BJ (cell line): ENCODE results near the gene CMTM1. TPM values are rescaled to one million over a fixed set of nuclear protein-coding genes. Genes with fewer than 3 reads are reported as not detected.

Source experiments
- CTCF ChIA-PET: fragments of 350-600 bp; formaldehyde crosslinking; extraction: SDS; loops from one replicate; lab custom pipeline; 2021; ENCODE audit warnings: antibody characterized with exemption, inconsistent platforms; lab: Yijun Ruan, JAX
- POLR2A ChIA-PET: fragments of 300-600 bp; sonication (Branson Sonifier 250); formaldehyde crosslinking; extraction: SDS; loops from one replicate; lab custom pipeline; 2021; ENCODE audit warnings: antibody characterized with exemption; lab: Charles Lee
- DNase-seq: peaks from one replicate; pipeline ENCODE4 v3.0.0-alpha.2; 2011; ENCODE audit warnings: low read depth
- H3K27me3 ChIP-seq: 2 replicates; pipeline ENCODE4 v1.6.0; 2011; ENCODE audit warnings: low read length; ENCODE audit not compliant: control insufficient read depth, insufficient read depth
- H3K36me3 ChIP-seq: 2 replicates; pipeline ENCODE4 v1.5.1; 2011; ENCODE audit warnings: low read length; ENCODE audit not compliant: control insufficient read depth, insufficient read depth
- H3K4me3 ChIP-seq: 2 replicates; pipeline ENCODE4 v1.5.1; 2011; ENCODE audit warnings: low read depth, mild to moderate bottlenecking, control low read depth, low read length
- CTCF ChIP-seq: IDR thresholded peaks from 2 replicates; pipeline ENCODE4 v1.5.1; 2011; ENCODE audit warnings: low read depth, mild to moderate bottlenecking, control low read depth, inconsistent platforms, low read length, moderate library complexity; ENCODE audit not compliant: insufficient read depth
- polyA minus RNA-seq: library from RNA; depleted of rRNA, polyadenylated mRNA; stranded (reverse); fragments of >200 nt; gene quantifications from 2 replicates; pipeline ENCODE4 v1.2.3, GENCODE V29; 2011; rRNA and poly(A)+ RNA removed
- polyA plus RNA-seq: library from polyadenylated mRNA; depleted of rRNA; stranded (reverse); fragments of >200 nt; gene quantifications from 2 replicates; pipeline ENCODE4 v1.2.3, GENCODE V29; 2011; rRNA removed

Gene CMTM1, protein sequence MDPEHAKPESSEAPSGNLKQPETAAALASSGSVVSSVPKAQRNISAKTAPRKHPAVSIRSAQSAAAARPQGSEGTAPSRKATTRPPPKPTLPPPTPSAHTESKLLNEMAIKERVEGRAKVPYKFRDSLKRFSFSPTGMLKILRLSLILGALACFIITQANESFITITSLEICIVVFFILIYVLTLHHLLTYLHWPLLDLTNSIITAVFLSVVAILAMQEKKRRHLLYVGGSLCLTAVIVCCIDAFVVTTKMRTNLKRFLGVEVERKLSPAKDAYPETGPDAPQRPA
- polyA plus RNA-seq (2.7 and 3.2 TPM in 2 replicates), polyA minus RNA-seq (2.4 and 3.3 TPM in 2 replicates)

DNA sequence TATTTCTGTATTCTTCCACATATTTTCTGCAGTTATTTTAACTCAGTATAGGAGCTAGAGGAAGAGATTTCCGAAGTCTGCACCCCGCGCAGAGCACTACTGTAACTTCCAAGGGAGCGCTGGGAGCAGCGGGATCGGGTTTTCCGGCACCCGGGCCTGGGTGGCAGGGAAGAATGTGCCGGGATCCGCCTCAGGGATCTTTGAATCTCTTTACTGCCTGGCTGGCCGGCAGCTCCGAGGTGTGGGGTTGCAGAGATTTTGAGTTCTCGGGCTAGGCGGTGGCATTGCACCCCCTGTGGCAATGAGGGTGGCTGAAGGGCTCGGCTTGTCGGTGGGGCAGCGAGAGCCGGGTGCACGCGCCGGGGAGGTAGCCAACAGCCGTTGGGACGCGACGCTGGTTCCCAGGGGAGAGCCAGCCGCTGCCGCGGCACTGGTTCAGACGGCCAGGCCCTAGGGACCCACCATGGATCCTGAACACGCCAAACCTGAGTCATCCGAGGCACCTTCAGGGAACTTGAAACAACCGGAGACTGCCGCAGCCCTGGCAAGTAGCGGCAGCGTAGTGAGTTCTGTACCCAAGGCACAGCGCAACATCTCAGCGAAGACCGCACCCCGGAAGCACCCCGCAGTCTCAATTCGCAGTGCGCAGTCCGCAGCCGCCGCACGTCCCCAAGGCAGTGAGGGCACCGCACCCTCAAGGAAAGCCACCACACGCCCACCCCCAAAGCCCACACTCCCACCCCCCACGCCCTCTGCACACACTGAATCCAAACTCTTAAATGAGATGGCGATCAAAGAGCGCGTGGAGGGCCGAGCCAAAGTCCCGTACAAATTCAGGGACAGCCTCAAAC is at the start of gene CMTM1:
Gene CMTM1, plus strand, starts transcription at position 389 of the 851 bp plus-strand sequence. Its CDS starts 75 bp downstream, at position 464.
- H3K4me3 ChIP-seq = no peak within 1 kb of the TSS
- no peak for TF ChIP-seq CTCF
- peaks cover 2% of the 10 kb centered on the region; the same call in 1 of the 2 replicates for H3K36me3 ChIP-seq
- POLR2A ChIA-PET = no interaction called here
- no peak for DNase-seq
- H3K27me3 ChIP-seq = no peaks in the 10 kb centered on the region
- CTCF ChIA-PET = interaction anchor here (3.7 kb wide), 1 partner anchor 13 kb away, joined by 13 read pairs; the partner anchor contains the start of gene CKLF

DNA sequence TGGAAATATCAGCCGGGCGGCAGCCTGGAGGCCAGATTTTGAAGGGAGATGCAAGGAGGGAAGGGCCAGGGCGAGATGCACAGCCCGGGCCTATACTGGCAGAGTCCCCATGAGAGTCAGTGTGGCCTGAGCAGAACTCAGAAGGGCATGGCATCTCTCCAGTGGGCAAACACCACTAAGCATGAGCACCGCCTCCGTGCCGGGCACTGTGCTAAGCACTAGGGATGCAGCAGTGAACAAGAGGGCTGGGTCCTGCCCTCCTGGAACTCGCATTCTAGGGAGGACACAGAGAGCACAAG is 49.8 kb upstream of the CMTM1 start:
- DNase-seq = no peak
- CTCF ChIA-PET = interaction anchor here (1.2 to 1.5 kb wide), 7 partner anchors 29 to 111 kb away, joined by 4 to 12 read pairs (median 5); no protein-coding TSS in a partner anchor
- no peak overlapping the region for H3K4me3 ChIP-seq
- no peak for TF ChIP-seq CTCF
- peaks cover 10% of the 10 kb centered on the region for H3K36me3 ChIP-seq
- H3K27me3 ChIP-seq = no peaks in the 10 kb centered on the region
- POLR2A ChIA-PET = no interaction called here

DNA sequence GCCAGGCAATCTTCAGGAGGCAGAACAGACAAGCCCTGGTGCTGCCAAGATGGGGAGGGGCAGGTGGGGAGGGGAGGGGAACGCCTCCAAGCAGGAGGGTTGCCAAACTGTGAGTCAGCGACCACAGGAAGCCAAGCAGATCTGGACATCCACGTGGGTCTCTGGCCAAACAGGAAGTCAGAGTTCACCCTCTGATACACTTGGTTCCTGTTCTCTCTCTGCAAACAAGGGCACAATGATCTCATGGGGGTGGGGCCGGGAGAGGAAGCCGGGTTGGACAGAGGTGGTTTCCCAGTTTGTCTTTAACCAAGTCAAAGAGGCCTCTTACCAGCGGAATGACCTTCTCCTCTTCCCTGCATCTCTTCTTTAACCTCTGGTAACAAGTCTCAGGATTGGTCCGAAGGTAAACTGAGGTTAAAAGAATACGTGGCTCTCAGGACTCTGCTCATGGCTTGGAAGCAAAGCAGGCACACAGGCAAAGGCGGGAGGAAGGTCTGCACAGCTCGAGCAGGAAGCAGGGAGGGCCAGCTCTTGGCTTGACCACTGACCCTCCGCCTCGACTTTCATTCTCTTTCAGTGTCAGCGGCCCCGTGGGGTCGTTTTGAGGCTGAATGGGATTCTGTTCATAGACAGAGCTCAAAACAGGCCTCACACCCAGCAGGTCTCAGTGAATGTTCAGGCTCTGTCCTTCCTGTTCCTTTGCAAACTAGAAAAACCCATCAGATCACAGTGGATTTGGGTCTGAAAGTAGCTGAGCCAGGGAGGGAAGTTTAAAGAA is 49.2 kb upstream of the CMTM1 start:
- Histone ChIP-seq H3K4me3 (no peak overlapping the region), H3K36me3 (peaks cover 10% of the 10 kb centered on the region), H3K27me3 (no peaks in the 10 kb centered on the region)
- TF ChIP-seq CTCF = no peak
- ChIA-PET CTCF (interaction anchor here (1.4 kb wide), 1 partner anchor 110 kb away, joined by 5 read pairs; no protein-coding TSS in a partner anchor), POLR2A (no interaction called here)
- peak; percentile 95 for DNase-seq

- POLR2A ChIA-PET = no interaction called here
- no peak for DNase-seq
- Histone ChIP-seq H3K27me3 (no peaks in the 10 kb centered on the region), H3K4me3 (no peak overlapping the region), H3K36me3 (peaks cover 10% of the 10 kb centered on the region)
- TF ChIP-seq CTCF = no peak
- CTCF ChIA-PET = interaction anchor here (1.4 kb wide), 1 partner anchor 111 kb away, joined by 5 read pairs; no protein-coding TSS in a partner anchor
Observed at GRCh38 chr16:66517586-66518263, 48.5 kb upstream of the CMTM1 start.
